ENCODE results near the gene CLRN3. TPM values are rescaled to one million over a fixed set of nuclear protein-coding genes. Genes with fewer than 3 reads are reported as not detected.

The CLRN3 gene
- total and polyA plus RNA-seq, 9 of the 15 experiments (the other 6 are each of a cell fraction or from before 2014, with no cell fraction given): not detected

- TF ChIP-seq ATF2 (CRISPR knock-in tag; IDR thresholded peaks at IDR 0.05) (no peak), CBX3 (IDR thresholded peaks at IDR 0.05; ENCODE audit: borderline replicate concordance in 1 of 2, low read length in 2 of 2) (no peak), ZNF586 (CRISPR knock-in tag; conservative IDR thresholded peaks at IDR 0.05) (no peak), SNRNP70 (optimal IDR thresholded peaks at IDR 0.05; ENCODE audit: low read depth, low read length) (no peak), AFF1 (IDR thresholded peaks at IDR 0.05; ENCODE audit: low read depth in 1 of 2, partially characterized antibody in 2 of 2) (no peak), ZNF354B (CRISPR knock-in tag; IDR thresholded peaks at IDR 0.05) (no peak), ZNF79 (CRISPR knock-in tag; IDR thresholded peaks at IDR 0.05; ENCODE audit: low read depth) (no peak), TRIM25 (IDR thresholded peaks at IDR 0.05; ENCODE audit: borderline replicate concordance) (no peak), ARID4B (CRISPR knock-in tag; IDR thresholded peaks at IDR 0.05) (no peak), TCF3 (CRISPR knock-in tag; IDR thresholded peaks at IDR 0.05) (no peak)
These were observed 32.1 kb downstream of the CLRN3 start (continued) for GRCh38 chr10:127860592-127860991.
